Ramos (cell line): ENCODE data around the gene FBLN2.

Source experiments
- in situ Hi-C: fragments of 300-500 bp; cut with MboI; formaldehyde crosslinking; loops from one replicate; pipeline ENCODE4 v1.14.3; 2022; ENCODE audit warnings: low sequenced_read_pairs; ENCODE audit not compliant: unreplicated experiment

FBLN2 gene

GRCh38 chr3:13548696-13549622, at the start of gene FBLN2:
FBLN2 (plus strand) TSS chr3:13549125; CDS start chr3:13570356, 21,231 bp downstream.
- in situ Hi-C loops, result no loop called here

- in situ Hi-C loops, result loop anchor here (5.0 kb wide), 1 partner anchor 148 kb away; no protein-coding TSS in a partner anchor
These were observed 49.7 kb upstream of the FBLN2 start for GRCh38 chr3:13499246-13499645.

DNA sequence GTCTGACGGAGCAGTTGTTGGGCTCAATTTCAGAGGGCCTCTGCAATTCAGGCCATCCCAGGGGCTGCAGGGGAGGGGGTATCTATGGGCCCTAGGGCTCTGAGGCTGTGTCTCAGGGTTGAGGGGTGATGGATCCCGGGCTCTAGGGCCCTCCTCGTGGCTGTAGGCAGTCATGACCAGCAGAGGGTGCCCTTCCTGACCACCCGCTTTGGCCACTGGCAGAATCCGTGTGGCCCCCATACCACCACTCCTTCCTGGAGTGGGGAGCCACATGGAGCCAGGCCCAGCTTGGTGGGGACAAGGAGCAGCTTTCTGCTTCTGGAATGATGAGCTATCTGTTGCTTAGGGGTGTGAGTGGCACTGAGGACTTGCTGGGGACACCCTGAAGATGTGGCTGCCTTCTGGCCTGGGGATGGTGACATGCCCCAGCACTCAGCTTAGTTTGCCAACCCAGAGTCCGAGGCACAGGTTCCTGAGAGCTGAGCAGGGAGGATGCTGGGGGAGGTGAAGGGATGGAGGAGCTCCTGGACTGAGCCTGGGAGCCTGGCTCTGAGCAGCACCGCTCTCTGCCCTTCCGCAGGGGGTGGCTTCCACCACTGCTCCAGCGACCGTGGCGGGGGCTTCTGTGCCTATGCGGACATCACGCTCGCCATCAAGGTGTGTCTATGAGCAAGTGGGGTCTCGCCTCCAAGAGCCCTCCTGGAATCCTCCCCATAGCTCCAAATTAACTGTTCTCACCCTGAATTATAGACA, 48.6 kb upstream of the FBLN2 start:
- in situ Hi-C loops, result no loop called here

GRCh38 chr3:13501056-13501455, 47.9 kb upstream of the FBLN2 start:
- in situ Hi-C loops, result no loop called here

DNA sequence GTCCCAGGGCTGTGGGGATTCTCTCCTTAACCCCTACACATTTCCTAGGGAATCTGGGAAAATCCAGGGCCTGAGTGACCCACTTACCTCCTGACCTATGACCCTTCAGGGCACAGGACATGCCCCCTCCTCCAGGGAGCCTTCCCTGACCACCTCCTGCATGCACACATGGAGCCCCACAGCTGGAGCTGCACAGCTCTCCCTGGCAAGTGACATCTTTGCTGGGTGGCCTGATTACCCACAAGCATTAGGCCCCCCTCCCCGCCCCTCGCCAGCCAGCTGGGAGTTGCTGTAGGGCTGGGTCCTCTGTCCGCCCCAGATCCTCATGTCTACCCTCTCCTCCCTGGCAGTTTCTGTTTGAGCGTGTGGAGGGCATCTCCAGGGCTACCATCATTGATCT, 47.4 kb upstream of the FBLN2 start:
- in situ Hi-C loops, result no loop called here

DNA sequence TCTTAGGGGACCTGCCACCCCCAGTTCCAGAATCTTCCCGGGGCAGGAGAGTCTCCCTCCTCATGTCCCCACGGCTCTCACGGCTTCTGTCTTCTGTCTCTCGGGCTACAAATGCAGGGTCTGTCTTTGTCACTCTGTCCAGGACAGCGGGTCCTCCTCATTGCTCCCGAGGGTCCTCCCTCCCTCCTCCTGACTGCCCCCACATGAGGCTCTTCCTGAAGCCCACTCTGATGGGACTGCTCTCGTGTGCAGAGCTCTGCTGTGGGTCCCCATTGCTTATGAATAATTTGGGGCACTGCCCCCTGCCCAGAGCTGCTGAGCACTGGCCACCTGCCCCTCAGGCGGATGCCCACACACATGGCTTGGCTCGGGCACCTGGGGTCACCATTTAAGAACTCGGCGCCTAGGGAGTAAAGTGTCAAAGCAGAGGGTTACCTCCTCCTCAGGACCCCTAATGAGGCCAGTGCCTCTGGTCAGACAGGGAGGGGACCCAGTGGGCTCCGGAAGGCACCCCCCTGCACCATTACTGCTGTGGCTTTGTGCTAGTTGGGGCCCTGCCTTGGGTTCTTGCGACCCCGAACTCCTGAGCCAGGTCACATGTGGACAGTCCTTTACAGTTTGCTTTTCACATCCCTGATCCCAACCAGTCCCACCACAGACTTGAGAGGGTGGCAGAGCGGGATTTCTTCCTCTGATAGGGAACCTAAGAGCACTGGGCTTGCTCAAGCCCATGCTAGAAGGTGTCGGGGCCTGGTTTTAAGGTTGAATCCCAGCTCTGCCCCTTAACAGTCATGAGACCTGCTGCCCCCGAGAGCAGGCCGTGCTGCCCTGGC, 46.8 kb upstream of the FBLN2 start:
- in situ Hi-C loops, result no loop called here

GRCh38 chr3:13502791-13503060, 46.2 kb upstream of the FBLN2 start:
- in situ Hi-C loops, result no loop called here

- in situ Hi-C loops, result no loop called here
These were observed 44.6 kb upstream of the FBLN2 start for GRCh38 chr3:13504161-13504831.

DNA sequence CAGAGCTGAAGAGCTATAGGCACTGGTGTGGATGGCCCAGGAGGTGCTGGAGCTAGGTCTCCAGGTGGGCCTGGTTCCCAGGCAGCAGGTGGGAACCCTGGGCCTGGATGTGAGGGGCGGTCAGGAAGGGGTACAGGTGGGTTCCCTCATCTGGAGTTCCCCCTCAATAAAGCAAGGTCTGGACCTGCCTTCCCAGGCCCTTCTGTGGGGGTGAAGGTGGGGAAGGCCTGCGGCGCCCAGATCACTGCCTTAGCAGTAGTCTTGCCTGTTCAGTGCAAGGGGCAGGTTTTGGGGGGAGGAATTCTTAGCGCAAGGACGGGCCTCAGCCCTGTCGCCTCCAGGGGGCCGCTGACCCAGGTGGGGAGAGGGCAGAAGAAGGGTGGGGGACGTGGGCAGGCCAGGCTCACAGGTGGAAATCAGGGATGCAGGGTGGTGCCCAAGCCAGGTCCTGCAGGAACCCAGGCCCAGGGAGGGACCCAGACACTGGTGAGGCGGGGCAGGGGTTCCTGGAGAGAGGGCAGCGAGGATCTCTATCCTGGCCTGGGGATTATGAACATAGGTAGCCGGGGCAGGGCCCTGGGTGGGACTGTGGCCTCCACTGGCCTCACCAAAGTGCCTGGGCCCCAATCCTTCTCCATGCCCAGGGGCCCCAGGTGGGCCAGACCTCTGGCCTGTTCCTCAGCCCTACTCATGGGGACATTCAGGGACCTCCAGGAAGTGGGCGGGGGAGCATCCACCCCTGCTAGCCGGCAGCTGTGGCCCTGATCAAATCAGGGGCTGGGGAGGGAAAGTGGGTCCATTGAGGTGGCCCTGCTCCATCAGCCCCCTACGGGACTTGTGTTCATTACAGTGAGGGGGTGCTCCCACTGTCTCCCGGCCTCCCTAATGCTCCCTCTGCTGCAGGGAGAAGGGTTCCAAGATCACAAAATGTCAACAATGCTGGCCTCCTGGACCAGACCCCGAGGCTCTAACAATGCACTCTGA, 43.5 kb upstream of the FBLN2 start:
- in situ Hi-C loops, result no loop called here

DNA sequence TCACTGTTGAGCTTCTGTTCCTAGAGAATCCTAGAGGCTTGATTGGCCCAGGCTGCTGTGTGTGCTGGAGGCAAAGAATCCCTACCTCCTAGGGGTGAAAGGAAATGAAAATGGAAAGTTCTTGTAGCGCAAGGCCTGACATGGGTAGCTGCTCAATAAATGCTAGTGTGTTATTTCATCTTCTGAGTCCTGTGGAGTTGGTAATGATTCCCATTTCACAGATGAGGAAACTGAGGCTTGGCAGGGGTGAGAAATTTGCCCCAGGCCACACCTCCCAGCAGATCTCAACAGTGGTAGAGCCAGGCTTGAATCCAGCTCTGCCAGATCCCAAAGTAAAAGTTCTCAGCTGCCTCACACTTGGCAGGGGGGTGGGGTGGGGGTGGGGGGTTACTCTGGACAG, 42.7 kb upstream of the FBLN2 start:
- in situ Hi-C loops, result no loop called here

GRCh38 chr3:13506680-13507079, 42.2 kb upstream of the FBLN2 start:
- in situ Hi-C loops, result no loop called here

DNA sequence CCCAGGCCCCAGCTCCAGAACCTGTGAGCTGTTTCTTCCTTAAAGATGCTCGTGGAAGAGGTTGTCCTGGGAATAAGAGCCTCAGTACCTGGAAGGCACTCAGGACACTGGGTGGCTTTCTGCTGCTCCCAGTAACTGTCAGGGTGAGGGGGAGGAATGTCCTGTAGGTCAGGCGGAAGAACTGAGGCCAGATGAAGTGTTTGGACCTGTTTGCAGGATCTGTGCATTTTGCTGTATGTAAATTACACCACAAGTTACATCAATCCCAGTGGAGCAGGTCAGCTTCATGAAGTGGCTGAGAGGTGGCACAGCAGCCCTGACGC, 41.7 kb upstream of the FBLN2 start:
- in situ Hi-C loops, result no loop called here

DNA sequence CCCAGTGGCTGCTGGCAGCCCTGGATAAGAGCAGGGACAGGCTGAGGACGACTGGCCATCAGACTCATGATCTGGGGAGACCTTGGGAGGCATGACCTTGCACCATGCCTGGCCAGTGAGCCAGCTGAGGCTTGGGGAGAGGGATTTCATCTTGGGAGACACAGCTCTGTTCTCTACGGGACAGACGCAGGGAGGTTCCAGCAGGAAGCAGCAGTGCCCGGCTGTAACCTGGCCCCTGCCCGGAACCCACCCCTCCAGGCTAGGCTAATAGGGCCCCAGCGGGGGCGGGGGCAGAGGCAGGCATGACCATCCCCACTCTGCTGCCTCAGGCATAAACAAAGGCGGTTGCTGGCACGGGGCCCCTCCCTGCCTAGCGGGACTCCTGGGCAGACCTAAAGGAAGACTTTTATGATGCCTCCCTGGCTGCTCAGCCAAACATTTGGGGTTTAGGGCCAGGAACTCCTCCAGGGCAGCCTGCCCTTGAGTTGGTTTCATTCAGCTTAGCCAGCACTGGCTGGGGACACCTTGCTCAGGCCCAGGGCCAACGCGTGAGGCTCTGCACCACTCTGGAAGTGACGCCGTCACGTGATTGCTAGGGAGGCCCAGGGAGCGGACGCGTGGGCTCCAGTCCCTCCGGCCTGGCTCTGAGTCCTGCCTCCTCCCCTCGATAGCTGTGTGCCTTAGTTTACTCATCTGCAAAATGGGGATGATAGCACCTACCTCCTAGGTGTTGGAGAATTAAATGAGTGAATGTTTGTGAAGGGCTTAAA, 41.2 kb upstream of the FBLN2 start:
- in situ Hi-C loops, result no loop called here

DNA sequence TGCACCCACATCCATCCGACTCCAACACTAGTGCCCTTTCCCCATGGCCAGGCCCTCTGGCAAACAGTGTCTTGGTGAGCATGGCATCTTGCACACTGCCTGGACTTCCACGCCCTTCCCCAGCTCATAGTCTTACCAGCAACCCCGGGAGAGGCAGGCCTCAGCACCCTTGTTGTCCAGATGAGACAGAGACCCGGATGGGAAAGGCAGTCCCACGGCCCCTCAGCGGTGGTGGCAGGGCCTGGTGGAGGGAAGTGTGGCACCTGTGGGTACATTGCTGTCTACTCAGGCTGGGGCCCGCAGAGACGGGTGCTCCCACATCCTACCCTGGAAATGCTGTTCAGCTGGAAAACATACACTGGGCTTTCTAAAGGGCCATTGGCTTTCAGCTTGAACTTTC, 40.4 kb upstream of the FBLN2 start:
- in situ Hi-C loops, result no loop called here

- in situ Hi-C loops, result no loop called here
These were observed 39.7 kb upstream of the FBLN2 start for GRCh38 chr3:13509059-13509815.

- in situ Hi-C loops, result no loop called here
These were observed 39.1 kb upstream of the FBLN2 start for GRCh38 chr3:13509816-13510192.

DNA sequence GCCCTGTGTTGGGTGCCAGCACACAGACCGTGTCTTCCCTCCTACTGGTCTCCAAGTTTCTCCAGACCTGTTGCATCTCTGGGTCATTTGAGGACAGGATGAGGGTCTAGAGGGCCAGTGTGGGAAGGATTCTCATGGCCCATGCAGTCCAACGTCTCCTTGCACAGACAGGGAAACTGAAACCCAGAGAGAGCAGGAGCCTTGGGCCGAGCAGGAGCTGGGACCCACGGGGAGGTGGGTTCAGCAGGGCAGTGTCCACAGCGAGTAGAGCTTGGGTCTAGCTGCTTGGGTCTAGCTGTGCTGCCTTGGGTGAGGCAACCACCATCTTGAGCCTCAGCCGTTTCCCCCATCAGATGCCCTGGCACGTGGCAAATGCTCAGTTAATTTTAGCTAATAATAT, 36.5 kb upstream of the FBLN2 start:
- in situ Hi-C loops, result no loop called here
